ENCODE results near the gene PLOD1. TPM values are rescaled to one million over a fixed set of nuclear protein-coding genes. Genes with fewer than 3 reads are reported as not detected.

PLOD1 gene
- total RNA-seq, 1 donor from 2014 or later: 147 TPM

GRCh38 chr1:11984576-11984975 lies 50.1 kb downstream of the PLOD1 start:
- H3K4me3 ChIP-seq (ENCODE audit: low read depth, low read length): no peak overlapping the region
- no peak for DNase-seq (ENCODE audit: low read depth)
- no peak for TF ChIP-seq CTCF (conservative IDR thresholded peaks at IDR 0.05; ENCODE audit: low read depth, low read length)

- no peak overlapping the region for H3K4me3 ChIP-seq (ENCODE audit: low read depth, low read length)
- no peak for DNase-seq (ENCODE audit: low read depth)
- no peak for TF ChIP-seq CTCF (conservative IDR thresholded peaks at IDR 0.05; ENCODE audit: low read depth, low read length)
These were observed 50.7 kb downstream of the PLOD1 start for GRCh38 chr1:11985171-11985570.

GRCh38 chr1:11985851-11986250 lies 51.3 kb downstream of the PLOD1 start:
- DNase-seq (ENCODE audit: low read depth): no peak
- H3K4me3 ChIP-seq (ENCODE audit: low read depth, low read length): no peak overlapping the region

GRCh38 chr1:11989669-11990068 lies 55.2 kb downstream of the PLOD1 start:
- DNase-seq (ENCODE audit: low read depth): no peak
- H3K4me3 ChIP-seq (ENCODE audit: low read depth, low read length): no peak overlapping the region
- TF ChIP-seq CTCF (conservative IDR thresholded peaks at IDR 0.05; ENCODE audit: low read depth, low read length): no peak

More at GRCh38 chr1:11985851-11986250, 51.3 kb downstream of the PLOD1 start:
- no peak for TF ChIP-seq CTCF (conservative IDR thresholded peaks at IDR 0.05; ENCODE audit: low read depth, low read length)

- DNase-seq (ENCODE audit: low read depth): peak; percentile 70
- TF ChIP-seq CTCF (conservative IDR thresholded peaks at IDR 0.05; ENCODE audit: low read depth, low read length): no peak
- no peak overlapping the region for H3K4me3 ChIP-seq (ENCODE audit: low read depth, low read length)
These were observed 56.0 kb downstream of the PLOD1 start for GRCh38 chr1:11990303-11991032.

GRCh38 chr1:11991969-11992676 lies 57.6 kb downstream of the PLOD1 start:
- H3K4me3 ChIP-seq (ENCODE audit: low read depth, low read length): no peak overlapping the region
- no peak for TF ChIP-seq CTCF (conservative IDR thresholded peaks at IDR 0.05; ENCODE audit: low read depth, low read length)
- no peak for DNase-seq (ENCODE audit: low read depth)

Measured in epithelial cell of proximal tubule (primary cell).